Type B pancreatic cell (in vitro differentiated cells): ENCODE results near the gene RBM42. TPM values are rescaled to one million over a fixed set of nuclear protein-coding genes. Genes with fewer than 3 reads are reported as not detected.
A peak's percentile ranks its signal among the peaks of the same experiment; 100 is the strongest.

Experiments
- DNase-seq: peaks from one replicate; pipeline ENCODE4 v3.0.0; 2021; ENCODE audit warnings: mixed read lengths; ENCODE audit not compliant: unreplicated experiment; ENCODE audit errors: extremely low spot score
- H3K27ac Mint-ChIP-seq: 2 replicates; pipeline ENCODE4 v1.8.0; 2021; ENCODE audit warnings: mild to moderate bottlenecking, mixed read lengths
- H3K27me3 Mint-ChIP-seq: 2 replicates; pipeline ENCODE4 v1.8.0; 2021; ENCODE audit warnings: mixed read lengths
- H3K36me3 Mint-ChIP-seq: 2 replicates; pipeline ENCODE4 v1.8.0; 2021; ENCODE audit warnings: mixed read lengths
- H3K4me1 Mint-ChIP-seq: one replicate; pipeline ENCODE4 v1.8.0; 2021; ENCODE audit warnings: mixed read lengths; ENCODE audit not compliant: unreplicated experiment
- H3K4me3 Mint-ChIP-seq: 2 replicates; pipeline ENCODE4 v1.8.0; 2021; ENCODE audit warnings: mild to moderate bottlenecking, mixed read lengths
- H3K9me3 Mint-ChIP-seq: 2 replicates; pipeline ENCODE4 v1.8.0; 2021; ENCODE audit warnings: mixed read lengths
- total RNA-seq: library from RNA; stranded (reverse); gene quantifications from 2 replicates; pipeline ENCODE4 v1.2.1, GENCODE V29; 2021; ENCODE audit warnings: low replicate concordance
- TF ChIP-seq, protein P1 (sequence below): fragments of 200-600 bp; sonication (generic); conservative IDR thresholded peaks from 2 replicates; pipeline ENCODE4 v1.5.0; 2021; ENCODE audit warnings: antibody characterized with exemption, mild to moderate bottlenecking

Gene RBM42
- total RNA-seq, 1 donor from 2014 or later, result 84.9 TPM

DNA sequence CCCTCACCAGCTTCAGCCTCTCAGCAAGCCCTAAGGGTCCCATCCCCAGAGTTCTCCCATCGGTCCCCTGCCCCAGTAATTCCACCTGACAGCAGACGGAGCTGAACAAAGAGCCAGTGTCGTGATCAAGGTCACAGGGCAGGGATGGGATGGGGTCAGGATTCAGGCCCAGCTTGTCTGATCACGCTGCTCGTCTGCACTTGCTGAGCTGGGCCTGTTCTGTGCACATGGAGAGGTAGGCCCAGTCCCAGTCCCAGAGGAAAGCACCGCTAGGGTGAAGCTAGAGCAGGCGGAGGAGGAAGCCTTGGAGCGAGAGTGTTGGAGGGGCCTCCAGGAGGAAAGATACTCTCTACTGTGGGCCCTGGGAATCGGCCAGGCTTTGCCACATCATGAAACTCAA is 7.1 kb upstream of the RBM42 start:
- TF ChIP-seq, protein P1, sequence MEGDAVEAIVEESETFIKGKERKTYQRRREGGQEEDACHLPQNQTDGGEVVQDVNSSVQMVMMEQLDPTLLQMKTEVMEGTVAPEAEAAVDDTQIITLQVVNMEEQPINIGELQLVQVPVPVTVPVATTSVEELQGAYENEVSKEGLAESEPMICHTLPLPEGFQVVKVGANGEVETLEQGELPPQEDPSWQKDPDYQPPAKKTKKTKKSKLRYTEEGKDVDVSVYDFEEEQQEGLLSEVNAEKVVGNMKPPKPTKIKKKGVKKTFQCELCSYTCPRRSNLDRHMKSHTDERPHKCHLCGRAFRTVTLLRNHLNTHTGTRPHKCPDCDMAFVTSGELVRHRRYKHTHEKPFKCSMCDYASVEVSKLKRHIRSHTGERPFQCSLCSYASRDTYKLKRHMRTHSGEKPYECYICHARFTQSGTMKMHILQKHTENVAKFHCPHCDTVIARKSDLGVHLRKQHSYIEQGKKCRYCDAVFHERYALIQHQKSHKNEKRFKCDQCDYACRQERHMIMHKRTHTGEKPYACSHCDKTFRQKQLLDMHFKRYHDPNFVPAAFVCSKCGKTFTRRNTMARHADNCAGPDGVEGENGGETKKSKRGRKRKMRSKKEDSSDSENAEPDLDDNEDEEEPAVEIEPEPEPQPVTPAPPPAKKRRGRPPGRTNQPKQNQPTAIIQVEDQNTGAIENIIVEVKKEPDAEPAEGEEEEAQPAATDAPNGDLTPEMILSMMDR, result no peak
- H3K27ac Mint-ChIP-seq, result no peak overlapping the region
- no peak for DNase-seq
- no peaks in the 10 kb centered on the region for H3K9me3 Mint-ChIP-seq
- no peaks in the 10 kb centered on the region for H3K27me3 Mint-ChIP-seq
- H3K36me3 Mint-ChIP-seq, result no peaks in the 10 kb centered on the region
- H3K4me1 Mint-ChIP-seq, result no peaks in the 10 kb centered on the region
- no peak overlapping the region for H3K4me3 Mint-ChIP-seq

DNA sequence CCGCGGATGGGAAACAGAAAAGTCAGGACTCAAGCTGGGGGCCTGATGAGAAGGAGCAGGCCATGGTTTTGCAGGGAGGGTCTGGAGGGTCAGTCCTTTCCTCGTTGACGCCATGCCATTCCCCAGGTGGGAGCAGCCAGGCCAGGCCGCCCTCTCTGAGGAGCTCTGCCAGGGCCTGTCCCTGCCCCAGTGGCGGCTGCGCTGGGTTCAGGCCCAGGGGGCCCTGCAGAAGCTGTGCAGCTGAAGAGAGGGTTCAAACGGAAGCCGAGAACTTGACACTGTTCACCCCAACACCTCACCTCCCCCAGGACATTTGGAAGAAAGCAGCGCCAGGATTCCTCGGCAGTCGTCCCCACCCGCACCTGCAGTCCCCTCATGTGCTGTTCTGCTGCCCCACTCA is 6.1 kb upstream of the RBM42 start:
- TF ChIP-seq, protein P1, result no peak
- H3K36me3 Mint-ChIP-seq, result no peaks in the 10 kb centered on the region
- H3K9me3 Mint-ChIP-seq, result no peaks in the 10 kb centered on the region
- no peak overlapping the region for H3K27ac Mint-ChIP-seq
- DNase-seq, result no peak
- H3K4me3 Mint-ChIP-seq, result no peak overlapping the region
- H3K27me3 Mint-ChIP-seq, result no peaks in the 10 kb centered on the region
- no peaks in the 10 kb centered on the region for H3K4me1 Mint-ChIP-seq

DNA sequence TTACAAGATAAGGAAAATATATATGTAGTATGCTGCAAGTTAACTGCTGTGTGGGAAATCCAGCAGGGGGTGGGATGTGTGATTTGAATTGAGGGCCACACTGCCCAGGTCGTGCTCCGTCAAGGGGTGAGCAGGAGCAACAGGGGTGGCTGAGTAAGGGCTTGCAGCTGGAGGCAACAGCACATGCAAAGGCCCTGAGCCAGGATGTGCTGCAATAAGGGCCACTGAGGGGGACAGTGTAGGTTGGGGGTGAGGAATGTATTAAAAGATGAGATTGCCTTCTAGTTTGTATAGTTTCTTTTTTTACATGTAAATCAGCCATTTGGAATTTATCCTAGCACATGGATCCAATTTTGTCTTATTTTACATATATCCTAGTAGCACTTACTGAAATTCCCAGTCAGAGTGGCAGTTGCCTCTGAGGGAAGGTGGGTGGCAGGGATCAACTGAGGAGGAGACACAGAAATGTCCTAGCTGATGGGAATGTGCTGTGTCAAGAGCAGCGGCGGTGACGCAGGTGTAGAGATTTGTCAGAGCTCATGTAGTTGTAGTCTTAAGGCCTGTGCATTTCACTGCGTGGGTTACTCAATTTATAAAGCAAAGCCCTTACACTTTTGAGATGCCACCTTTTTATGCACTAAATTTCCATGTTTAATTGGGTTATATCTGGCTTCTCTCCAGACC is 5.4 kb upstream of the RBM42 start:
- Mint-ChIP-seq H3K9me3 (no peaks in the 10 kb centered on the region), H3K36me3 (no peaks in the 10 kb centered on the region), H3K27me3 (no peaks in the 10 kb centered on the region), H3K27ac (no peak overlapping the region), H3K4me3 (no peak overlapping the region), H3K4me1 (peaks cover 5% of the 10 kb centered on the region)
- no peak for DNase-seq
- TF ChIP-seq, protein P1, result no peak

DNA sequence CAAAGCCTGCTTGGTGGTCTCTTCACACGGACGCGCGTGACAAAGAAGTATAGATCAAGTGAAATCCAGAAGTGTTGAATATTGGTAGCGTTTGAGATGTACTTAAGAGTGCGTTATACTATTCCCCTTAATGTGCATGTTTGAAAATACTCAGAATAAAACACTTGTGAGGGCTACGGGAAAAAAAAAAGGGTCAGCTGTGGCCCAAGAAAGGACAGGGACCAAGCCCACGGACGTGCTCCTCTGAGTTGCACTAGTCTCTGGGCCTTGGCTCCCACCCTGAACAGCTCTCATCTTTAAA is 622 bp upstream of the RBM42 start:
- peak overlapping the region; percentile 99 for H3K27ac Mint-ChIP-seq
- TF ChIP-seq, protein P1, result no peak
- H3K4me1 Mint-ChIP-seq, result peaks cover 11% of the 10 kb centered on the region
- peak overlapping the region; percentile 99 for H3K4me3 Mint-ChIP-seq
- no peak for DNase-seq
- H3K9me3 Mint-ChIP-seq, result no peaks in the 10 kb centered on the region
- peaks cover 4% of the 10 kb centered on the region for H3K27me3 Mint-ChIP-seq
- H3K36me3 Mint-ChIP-seq, result peaks cover 19% of the 10 kb centered on the region

DNA sequence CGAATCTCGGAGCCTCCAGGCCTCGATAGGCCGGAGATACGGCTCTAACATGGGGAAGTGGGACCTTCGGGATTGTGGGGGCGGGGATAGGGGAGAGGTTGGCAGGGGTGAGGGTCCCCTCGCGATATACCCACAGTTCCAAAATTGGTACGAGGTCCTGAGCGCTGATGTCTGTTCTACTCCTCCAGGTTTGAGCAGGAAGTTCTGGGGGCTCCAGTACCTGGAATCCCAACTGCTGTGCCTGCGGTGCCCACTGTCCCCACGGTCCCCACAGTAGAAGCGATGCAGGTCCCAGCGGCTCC is 447 bp downstream of the RBM42 start:
- H3K4me1 Mint-ChIP-seq, result peaks cover 11% of the 10 kb centered on the region
- TF ChIP-seq, protein P1, result no peak
- peaks cover 19% of the 10 kb centered on the region for H3K36me3 Mint-ChIP-seq
- no peak for DNase-seq
- no peaks in the 10 kb centered on the region for H3K9me3 Mint-ChIP-seq
- peaks cover 4% of the 10 kb centered on the region for H3K27me3 Mint-ChIP-seq
- peak overlapping the region; percentile 99 for H3K27ac Mint-ChIP-seq
- H3K4me3 Mint-ChIP-seq, result peak overlapping the region; percentile 99
